B cell (primary cell): ENCODE measurements around the gene RAB17. TPM values are rescaled to one million over a fixed set of nuclear protein-coding genes. Genes with fewer than 3 reads are reported as not detected.
A peak's percentile ranks its signal among the peaks of the same experiment; 100 is the strongest.

Experiments
- ATAC-seq: fragments of 200-7000 bp; cut with Tn5 transposase; one replicate; pipeline ENCODE4 v1.10.0; 2021; ENCODE audit warnings: low read depth, mild to moderate bottlenecking, moderate number of reproducible peaks, moderate library complexity
- CTCF ChIA-PET: fragments of 350-600 bp; sonication (Branson Sonifier 250); formaldehyde crosslinking; loops from one replicate; lab custom pipeline; 2021; ENCODE audit warnings: antibody characterized with exemption, inconsistent platforms; lab: Charles Lee
- POLR2A ChIA-PET: fragments of 350-600 bp; sonication (Branson Sonifier 250); formaldehyde crosslinking; loops from one replicate; lab custom pipeline; 2021; ENCODE audit warnings: antibody characterized with exemption; lab: Charles Lee
- DNase-seq: peaks from one replicate; pipeline ENCODE4 v3.0.0; 2013
- H2AFZ ChIP-seq: 2 replicates; pipeline ENCODE4 v1.6.1; 2012; ENCODE audit warnings: mild to moderate bottlenecking, low read depth, low read length; ENCODE audit not compliant: insufficient read depth, poor library complexity, severe bottlenecking
- H3K27ac ChIP-seq, 2 donors: 1 replicate in 1 of 2; 2 replicates in 1 of 2; pipeline ENCODE4 v1.5.1; 2012 to 2013; ENCODE audit warnings: low read length in 2 of 2, mild to moderate bottlenecking in 2 of 2, moderate library complexity in 1 of 2
- H3K27me3 ChIP-seq, 4 experiments: fragments of 200-600 bp in 1 of 4; sonication (generic) in 1 of 4; replicated peaks in 1 of 4; 1 replicate in 2 of 4; 2 replicates in 2 of 4; pipeline versions ENCODE4 v1.6.1 to v1.7.0; 2013 to 2016; ENCODE audit warnings: low read length in 3 of 4, mild to moderate bottlenecking in 2 of 4, mixed read lengths in 1 of 4, moderate library complexity in 1 of 4; ENCODE audit not compliant: insufficient read depth in 4 of 4, control insufficient read depth in 3 of 4; ENCODE audit errors: control extremely low read depth in 1 of 4
- H3K36me3 ChIP-seq, 2 experiments: replicated peaks in 1 of 2; 1 replicate in 1 of 2; 2 replicates in 1 of 2; pipeline versions ENCODE4 v1.6.1 to v1.7.1; 2013; ENCODE audit warnings: low read length in 1 of 2; ENCODE audit not compliant: insufficient read depth in 2 of 2, control insufficient read depth in 1 of 2; ENCODE audit errors: control extremely low read depth in 1 of 2, extremely low read depth in 1 of 2
- H3K4me1 ChIP-seq, 2 donors: fragments of 200-600 bp in 1 of 2; sonication (generic) in 1 of 2; 1 replicate in 1 of 2; 2 replicates in 1 of 2; pipeline versions ENCODE4 v1.5.1 to v1.6.1; 2013 to 2017; ENCODE audit warnings: low read length in 2 of 2; ENCODE audit not compliant: control insufficient read depth in 2 of 2, insufficient read depth in 2 of 2
- H3K4me2 ChIP-seq: replicated peaks from 2 replicates; pipeline ENCODE3; 2012; ENCODE audit warnings: mild to moderate bottlenecking, low read depth, low read length; ENCODE audit not compliant: poor library complexity, severe bottlenecking
- H3K4me3 ChIP-seq, 5 experiments: fragments of 200-600 bp in 1 of 5; sonication (generic) in 1 of 5; 1 replicate in 3 of 5; 2 replicates in 2 of 5; pipeline versions ENCODE4 v1.5.1 to v1.7.0; 2011 to 2016; ENCODE audit warnings: low read length in 4 of 5, mild to moderate bottlenecking in 4 of 5, low read depth in 2 of 5, control low read depth in 1 of 5, moderate library complexity in 1 of 5; ENCODE audit not compliant: insufficient read depth in 1 of 5; ENCODE audit errors: control extremely low read depth in 1 of 5, extremely low read depth in 1 of 5
- H3K79me2 ChIP-seq: fragments of 200-600 bp; sonication (generic); one replicate; pipeline ENCODE4 v1.6.0; 2016; ENCODE audit warnings: low read length; ENCODE audit not compliant: control insufficient read depth, insufficient read depth
- H3K9ac ChIP-seq: fragments of 200-600 bp; sonication (generic); 2 replicates; pipeline ENCODE4 v1.6.1; 2017; ENCODE audit warnings: mild to moderate bottlenecking, low read length, moderate library complexity
- H3K9me3 ChIP-seq, 3 donors: one replicate each; pipeline versions ENCODE4 v1.6.1 to v1.7.1; 2013; ENCODE audit warnings: low read length in 2 of 3; ENCODE audit not compliant: control insufficient read depth in 2 of 3, insufficient read depth in 1 of 3; ENCODE audit errors: control extremely low read depth in 1 of 3
- H4K20me1 ChIP-seq: 2 replicates; pipeline ENCODE4 v1.6.0; 2012; ENCODE audit warnings: mild to moderate bottlenecking, low read length; ENCODE audit not compliant: insufficient read depth, control insufficient read depth, poor library complexity, severe bottlenecking
- H3K27ac Mint-ChIP-seq: one replicate; pipeline ENCODE4 v1.8.0; 2021; ENCODE audit warnings: mixed read lengths
- H3K27me3 Mint-ChIP-seq: one replicate; pipeline ENCODE4 v1.8.0; 2021; ENCODE audit warnings: mixed read lengths
- H3K4me1 Mint-ChIP-seq: one replicate; pipeline ENCODE4 v1.8.0; 2021; ENCODE audit warnings: mixed read lengths
- H3K4me3 Mint-ChIP-seq: one replicate; pipeline ENCODE4 v1.8.0; 2021; ENCODE audit warnings: mixed read lengths
- H3K9me3 Mint-ChIP-seq: one replicate; pipeline ENCODE4 v1.8.0; 2022; ENCODE audit warnings: mixed read lengths; ENCODE audit not compliant: insufficient read depth
- EZH2 ChIP-seq: IDR thresholded peaks from 2 replicates; pipeline ENCODE4 v1.6.1; 2012; ENCODE audit warnings: borderline replicate concordance, low read depth, mild to moderate bottlenecking, moderate library complexity, low read length; ENCODE audit not compliant: insufficient read depth, poor library complexity, severe bottlenecking
- WGBS: methylation state at CpG from one replicate; pipeline ENCODE4 v1.1.5; 2013; ENCODE audit warnings: missing lambda C conversion rate; ENCODE audit not compliant: insufficient coverage; 5-methylcytosine and 5-hydroxymethylcytosine counted together
- intact Hi-C: fragments of 100-400 bp; cut with micrococcal nuclease; formaldehyde crosslinking; loops from one replicate; pipeline ENCODE4 v1.10.0; 2022
- polyA plus RNA-seq: library from polyadenylated mRNA; depleted of rRNA; stranded (reverse); fragments of >200 nt; gene quantifications from 2 replicates; pipeline ENCODE4 v1.2.3, GENCODE V29; 2012
- total RNA-seq, 2 donors: library from RNA; stranded (reverse); fragments of 120-200 nt in 1 of 2; gene quantifications; 1 replicate in 1 of 2; 2 replicates in 1 of 2; pipeline versions ENCODE4 v1.2.3 to v1.2.4, GENCODE V29; 2013 to 2022
- TF ChIP-seq, protein P1 (sequence below): fragments of 200-600 bp; IDR thresholded peaks from one replicate; pipeline ENCODE4 v1.8.0; 2022; ENCODE audit warnings: antibody characterized with exemption, mild to moderate bottlenecking

Gene RAB17
- total and polyA plus RNA-seq, 2 donors (not counting 1 experiment from before 2014, with no cell fraction given) = not detected

DNA sequence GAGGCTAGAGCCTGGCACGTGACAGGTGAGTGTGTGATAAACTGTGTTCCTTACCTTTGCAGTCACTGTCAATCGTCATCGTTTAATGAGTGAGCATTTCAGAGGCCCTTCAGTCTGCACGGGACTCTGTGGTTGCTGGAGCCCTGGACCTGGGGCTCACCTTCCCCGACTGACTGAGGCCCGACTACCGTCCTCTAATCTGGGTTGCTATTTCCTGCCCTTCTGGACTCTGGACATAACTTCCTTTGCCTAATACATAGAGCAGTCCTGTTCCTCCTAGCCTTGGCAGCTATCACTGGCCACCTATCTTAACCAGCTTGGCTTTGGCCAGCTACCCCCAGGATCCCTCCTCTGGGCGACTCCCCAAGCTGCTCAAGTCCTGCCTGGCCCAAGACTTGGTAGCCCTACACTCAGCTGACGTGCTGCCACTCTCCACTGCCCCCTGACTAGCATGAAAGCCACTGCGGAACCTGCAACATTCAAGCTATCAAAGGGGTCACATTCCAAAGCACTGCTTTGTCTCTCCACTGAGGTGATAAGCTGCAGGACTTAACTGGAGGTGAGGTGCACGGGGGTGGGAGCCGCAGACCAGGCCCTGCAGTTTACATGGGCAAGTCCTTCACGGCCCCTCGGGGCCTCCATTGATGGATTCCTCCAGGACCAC, 11.1 kb upstream of the RAB17 start:
- Histone ChIP-seq H4K20me1 (no peaks in the 10 kb centered on the region), H2AFZ (no peak overlapping the region), H3K79me2 (no peaks in the 10 kb centered on the region), H3K36me3 (no peaks in the 10 kb centered on the region), H3K27me3 (no peaks in the 10 kb centered on the region), H3K4me2 (no peak overlapping the region), H3K9me3 (no peaks in the 10 kb centered on the region), H3K4me3 (no peak overlapping the region), H3K27ac (no peak overlapping the region), H3K4me1 (peaks cover 19 to 21% of the 10 kb centered on the region in 2 donors), H3K9ac (no peak overlapping the region)
- ChIA-PET CTCF (interaction anchor here (0.8 to 3.7 kb wide), 6 partner anchors 29 to 145 kb away, joined by 3 to 20 read pairs (median 4); no protein-coding TSS in a partner anchor), POLR2A (interaction anchor here (0.6 kb wide), 1 partner anchor 86 kb away, joined by 9 read pairs; no protein-coding TSS in a partner anchor)
- H3K27me3 Mint-ChIP-seq = no peaks in the 10 kb centered on the region
- no peaks in the 10 kb centered on the region for H3K9me3 Mint-ChIP-seq
- peaks cover 26% of the 10 kb centered on the region for H3K4me1 Mint-ChIP-seq
- no peak for ATAC-seq
- no peak for TF ChIP-seq EZH2
- TF ChIP-seq, protein P1, sequence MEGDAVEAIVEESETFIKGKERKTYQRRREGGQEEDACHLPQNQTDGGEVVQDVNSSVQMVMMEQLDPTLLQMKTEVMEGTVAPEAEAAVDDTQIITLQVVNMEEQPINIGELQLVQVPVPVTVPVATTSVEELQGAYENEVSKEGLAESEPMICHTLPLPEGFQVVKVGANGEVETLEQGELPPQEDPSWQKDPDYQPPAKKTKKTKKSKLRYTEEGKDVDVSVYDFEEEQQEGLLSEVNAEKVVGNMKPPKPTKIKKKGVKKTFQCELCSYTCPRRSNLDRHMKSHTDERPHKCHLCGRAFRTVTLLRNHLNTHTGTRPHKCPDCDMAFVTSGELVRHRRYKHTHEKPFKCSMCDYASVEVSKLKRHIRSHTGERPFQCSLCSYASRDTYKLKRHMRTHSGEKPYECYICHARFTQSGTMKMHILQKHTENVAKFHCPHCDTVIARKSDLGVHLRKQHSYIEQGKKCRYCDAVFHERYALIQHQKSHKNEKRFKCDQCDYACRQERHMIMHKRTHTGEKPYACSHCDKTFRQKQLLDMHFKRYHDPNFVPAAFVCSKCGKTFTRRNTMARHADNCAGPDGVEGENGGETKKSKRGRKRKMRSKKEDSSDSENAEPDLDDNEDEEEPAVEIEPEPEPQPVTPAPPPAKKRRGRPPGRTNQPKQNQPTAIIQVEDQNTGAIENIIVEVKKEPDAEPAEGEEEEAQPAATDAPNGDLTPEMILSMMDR = no peak
- H3K4me3 Mint-ChIP-seq = no peak overlapping the region
- H3K27ac Mint-ChIP-seq = peak overlapping the region; percentile 50
- 92% methylated on average over 14 of the region's 14 CpGs for WGBS
- DNase-seq = no peak
- intact Hi-C loops = loop anchor here (5.0 kb wide), 1 partner anchor 96 kb away; no protein-coding TSS in a partner anchor

DNA sequence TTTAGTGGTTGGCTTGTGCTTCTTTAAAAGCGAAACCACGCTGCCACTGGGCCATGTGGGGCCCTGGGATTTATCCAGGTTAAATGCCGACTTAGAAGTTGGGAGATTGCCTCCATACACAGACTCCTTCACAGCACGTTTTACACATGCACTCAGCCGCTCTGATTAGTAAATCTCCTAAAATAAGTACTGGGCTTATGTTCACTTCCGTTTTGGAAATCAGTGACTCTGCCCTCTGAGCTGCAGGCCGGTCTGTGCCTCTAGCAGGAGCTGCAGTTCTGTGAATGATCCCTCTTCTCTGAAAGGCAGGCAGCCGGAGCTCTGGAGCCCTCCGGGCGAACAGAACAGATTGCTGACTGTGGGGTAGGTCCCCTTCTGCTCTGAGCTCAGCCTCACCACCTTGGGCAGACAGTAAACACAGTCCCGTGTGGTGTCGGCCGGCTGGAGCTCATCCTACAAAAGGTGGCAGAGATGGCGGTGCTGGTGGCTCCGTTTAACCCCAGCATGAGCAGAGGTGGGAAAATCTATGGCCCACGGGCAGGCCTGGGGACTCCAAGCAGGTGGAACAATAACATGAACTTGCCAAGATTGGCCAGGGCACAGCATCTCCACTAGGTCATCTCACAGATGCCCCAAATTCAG, 9.8 kb upstream of the RAB17 start:
- no peaks in the 10 kb centered on the region for H4K20me1 ChIP-seq
- Mint-ChIP-seq H3K27me3 (no peaks in the 10 kb centered on the region), H3K27ac (no peak overlapping the region), H3K4me1 (peaks cover 27% of the 10 kb centered on the region), H3K4me3 (no peak overlapping the region), H3K9me3 (no peaks in the 10 kb centered on the region)
- H3K27ac ChIP-seq = no peak overlapping the region
- no peak for ATAC-seq
- H2AFZ ChIP-seq = no peak overlapping the region
- no peaks in the 10 kb centered on the region for H3K27me3 ChIP-seq
- TF ChIP-seq EZH2 = no peak
- TF ChIP-seq, protein P1 = no peak
- peaks cover 19 to 21% of the 10 kb centered on the region in 2 donors for H3K4me1 ChIP-seq
- H3K9ac ChIP-seq = no peak overlapping the region
- intact Hi-C loops = loop anchor here (5.0 kb wide), 1 partner anchor 97 kb away; no protein-coding TSS in a partner anchor
- H3K4me2 ChIP-seq = no peak overlapping the region
- CTCF ChIA-PET = interaction anchor here (1.2 to 3.7 kb wide), 3 partner anchors 29 to 145 kb away, joined by 3 to 14 read pairs (median 4); no protein-coding TSS in a partner anchor
- no peaks in the 10 kb centered on the region for H3K9me3 ChIP-seq
- no peaks in the 10 kb centered on the region for H3K79me2 ChIP-seq
- no peaks in the 10 kb centered on the region for H3K36me3 ChIP-seq
- H3K4me3 ChIP-seq = no peak overlapping the region
- 90% methylated on average over 13 of the region's 16 CpGs for WGBS
- DNase-seq = no peak
- POLR2A ChIA-PET = no interaction called here
